ENCODE results near the gene USHBP1.

GRCh38 chr19:17275441-17276175 lies 11.1 kb upstream of the USHBP1 start:
- TF ChIP-seq CTCF (IDR thresholded peaks at IDR 0.05) (no peak), POLR2A (IDR thresholded peaks at IDR 0.05) (no peak)
